ENCODE results near the gene DLX3.

DLX3 gene

GRCh38 chr17:49966767-49967166 is 28.3 kb downstream of the DLX3 start:
- Mint-ChIP-seq H3K36me3 (ENCODE audit: low read depth) (no peaks in the 10 kb centered on the region), H3K27ac (no peak overlapping the region), H3K4me1 (ENCODE audit: low read depth) (peaks cover 28% of the 10 kb centered on the region), H3K9me3 (no peaks in the 10 kb centered on the region), H3K4me3 (no peak overlapping the region), H3K27me3 (ENCODE audit: low read depth) (peaks cover 94% of the 10 kb centered on the region)

GRCh38 chr17:49965524-49965909 is 29.5 kb downstream of the DLX3 start:
- Mint-ChIP-seq H3K27me3 (ENCODE audit: low read depth) (peaks cover 89% of the 10 kb centered on the region), H3K4me3 (no peak overlapping the region), H3K27ac (peak overlapping the region; percentile 56), H3K36me3 (ENCODE audit: low read depth) (no peaks in the 10 kb centered on the region), H3K9me3 (no peaks in the 10 kb centered on the region), H3K4me1 (ENCODE audit: low read depth) (peaks cover 23% of the 10 kb centered on the region)

GRCh38 chr17:49964769-49965523 is 30.1 kb downstream of the DLX3 start:
- peak overlapping the region; percentile 69 for H3K27ac Mint-ChIP-seq
- H3K4me3 Mint-ChIP-seq, result no peak overlapping the region
- peaks cover 83% of the 10 kb centered on the region for H3K27me3 Mint-ChIP-seq (ENCODE audit: low read depth)
- H3K9me3 Mint-ChIP-seq, result no peaks in the 10 kb centered on the region
- H3K4me1 Mint-ChIP-seq (ENCODE audit: low read depth), result peaks cover 21% of the 10 kb centered on the region
- no peaks in the 10 kb centered on the region for H3K36me3 Mint-ChIP-seq (ENCODE audit: low read depth)

GRCh38 chr17:49964303-49964768 is 30.7 kb downstream of the DLX3 start:
- Mint-ChIP-seq H3K4me3 (peak overlapping the region; percentile 33), H3K9me3 (no peaks in the 10 kb centered on the region), H3K36me3 (ENCODE audit: low read depth) (no peaks in the 10 kb centered on the region), H3K27me3 (ENCODE audit: low read depth) (peaks cover 78% of the 10 kb centered on the region), H3K27ac (peak overlapping the region; percentile 69), H3K4me1 (ENCODE audit: low read depth) (peaks cover 18% of the 10 kb centered on the region)

- H3K4me1 Mint-ChIP-seq (ENCODE audit: low read depth), result peaks cover 18% of the 10 kb centered on the region
- H3K9me3 Mint-ChIP-seq, result no peaks in the 10 kb centered on the region
- H3K36me3 Mint-ChIP-seq (ENCODE audit: low read depth), result no peaks in the 10 kb centered on the region
- H3K27ac Mint-ChIP-seq, result peak overlapping the region; percentile 69
- H3K4me3 Mint-ChIP-seq, result peak overlapping the region; percentile 33
- peaks cover 75% of the 10 kb centered on the region for H3K27me3 Mint-ChIP-seq (ENCODE audit: low read depth)
These were observed 31.3 kb downstream of the DLX3 start for GRCh38 chr17:49963626-49964302.

- Mint-ChIP-seq H3K9me3 (no peaks in the 10 kb centered on the region), H3K36me3 (ENCODE audit: low read depth) (no peaks in the 10 kb centered on the region), H3K4me3 (no peak overlapping the region), H3K27me3 (ENCODE audit: low read depth) (peaks cover 73% of the 10 kb centered on the region), H3K27ac (peak overlapping the region; percentile 14), H3K4me1 (ENCODE audit: low read depth) (peaks cover 18% of the 10 kb centered on the region)
These were observed 31.8 kb downstream of the DLX3 start for GRCh38 chr17:49963309-49963625.

GRCh38 chr17:49962599-49963308 is 32.3 kb downstream of the DLX3 start:
- no peaks in the 10 kb centered on the region for H3K9me3 Mint-ChIP-seq

GRCh38 chr17:49959183-49959935 is 35.7 kb downstream of the DLX3 start:
- H3K27ac Mint-ChIP-seq, result no peak overlapping the region

More at GRCh38 chr17:49962599-49963308, 32.3 kb downstream of the DLX3 start:
- Mint-ChIP-seq H3K4me1 (ENCODE audit: low read depth) (peaks cover 18% of the 10 kb centered on the region), H3K36me3 (ENCODE audit: low read depth) (no peaks in the 10 kb centered on the region), H3K27me3 (ENCODE audit: low read depth) (peaks cover 67% of the 10 kb centered on the region), H3K27ac (peak overlapping the region; percentile 14), H3K4me3 (no peak overlapping the region)

GRCh38 chr17:49958723-49959122 is 36.3 kb downstream of the DLX3 start:
- Mint-ChIP-seq H3K36me3 (ENCODE audit: low read depth) (no peaks in the 10 kb centered on the region), H3K9me3 (no peaks in the 10 kb centered on the region), H3K27me3 (ENCODE audit: low read depth) (peaks cover 47% of the 10 kb centered on the region), H3K4me3 (no peak overlapping the region), H3K4me1 (ENCODE audit: low read depth) (peaks cover 6% of the 10 kb centered on the region), H3K27ac (no peak overlapping the region)

More at GRCh38 chr17:49959183-49959935, 35.7 kb downstream of the DLX3 start:
- Mint-ChIP-seq H3K27me3 (ENCODE audit: low read depth) (peaks cover 49% of the 10 kb centered on the region), H3K4me3 (no peak overlapping the region), H3K36me3 (ENCODE audit: low read depth) (no peaks in the 10 kb centered on the region), H3K4me1 (ENCODE audit: low read depth) (peaks cover 9% of the 10 kb centered on the region), H3K9me3 (no peaks in the 10 kb centered on the region)

GRCh38 chr17:49957350-49957749 is 37.7 kb downstream of the DLX3 start:
- H3K4me3 Mint-ChIP-seq, result no peak overlapping the region
- no peaks in the 10 kb centered on the region for H3K36me3 Mint-ChIP-seq (ENCODE audit: low read depth)
- H3K9me3 Mint-ChIP-seq, result no peaks in the 10 kb centered on the region
- no peaks in the 10 kb centered on the region for H3K4me1 Mint-ChIP-seq (ENCODE audit: low read depth)
- no peak overlapping the region for H3K27ac Mint-ChIP-seq
- peaks cover 46% of the 10 kb centered on the region for H3K27me3 Mint-ChIP-seq (ENCODE audit: low read depth)

- Mint-ChIP-seq H3K4me1 (ENCODE audit: low read depth) (no peaks in the 10 kb centered on the region), H3K9me3 (no peaks in the 10 kb centered on the region), H3K27ac (no peak overlapping the region), H3K36me3 (ENCODE audit: low read depth) (no peaks in the 10 kb centered on the region), H3K4me3 (no peak overlapping the region), H3K27me3 (ENCODE audit: low read depth) (peaks cover 44% of the 10 kb centered on the region)
These were observed 38.2 kb downstream of the DLX3 start for GRCh38 chr17:49956780-49957179.

- Mint-ChIP-seq H3K36me3 (ENCODE audit: low read depth) (no peaks in the 10 kb centered on the region), H3K4me1 (ENCODE audit: low read depth) (no peaks in the 10 kb centered on the region), H3K27ac (no peak overlapping the region), H3K9me3 (no peaks in the 10 kb centered on the region), H3K27me3 (ENCODE audit: low read depth) (peaks cover 38% of the 10 kb centered on the region), H3K4me3 (no peak overlapping the region)
These were observed 39.9 kb downstream of the DLX3 start for GRCh38 chr17:49955157-49955556.

- peaks cover 44% of the 10 kb centered on the region for H3K27me3 Mint-ChIP-seq (ENCODE audit: low read depth)
- no peaks in the 10 kb centered on the region for H3K9me3 Mint-ChIP-seq
- no peak overlapping the region for H3K4me3 Mint-ChIP-seq
- H3K36me3 Mint-ChIP-seq (ENCODE audit: low read depth), result no peaks in the 10 kb centered on the region
- H3K4me1 Mint-ChIP-seq (ENCODE audit: low read depth), result no peaks in the 10 kb centered on the region
- no peak overlapping the region for H3K27ac Mint-ChIP-seq
These were observed 42.0 kb downstream of the DLX3 start for GRCh38 chr17:49952912-49953497.

All from T-helper 1 cell treated with Interleukin-12 subunit alpha and Interleukin-12 subunit beta and Interleukin-4 antibody, amounts not matched to agents 30 μg/mL and 1 μg/mL, for 36 hours (primary cell).